Panc1 (cell line): ENCODE measurements around the gene P2RX3.

Source experiments
- CTCF ChIP-seq: fragments of 450-650 bp; IDR thresholded peaks from 2 replicates; pipeline ENCODE4 v1.5.1; 2017; ENCODE audit warnings: mild to moderate bottlenecking
- POLR2AphosphoS5 ChIP-seq: IDR thresholded peaks from 2 replicates; pipeline ENCODE4 v1.6.1; 2012; ENCODE audit warnings: mild to moderate bottlenecking, low read depth, low read length, moderate library complexity

GRCh38 chr11:57309106-57310059 is 28.8 kb upstream of the P2RX3 start:
- TF ChIP-seq CTCF (no peak), POLR2AphosphoS5 (no peak)
